GM21576 (cell line): ENCODE data around the gene APBB1.

Source experiments
- ATAC-seq: cut with Tn5 transposase; IDR thresholded peaks from one replicate; pipeline ENCODE4 v1.9.1; 2021; ENCODE audit warnings: mild to moderate bottlenecking, moderate library complexity; ENCODE audit not compliant: unreplicated experiment

The APBB1 gene

DNA sequence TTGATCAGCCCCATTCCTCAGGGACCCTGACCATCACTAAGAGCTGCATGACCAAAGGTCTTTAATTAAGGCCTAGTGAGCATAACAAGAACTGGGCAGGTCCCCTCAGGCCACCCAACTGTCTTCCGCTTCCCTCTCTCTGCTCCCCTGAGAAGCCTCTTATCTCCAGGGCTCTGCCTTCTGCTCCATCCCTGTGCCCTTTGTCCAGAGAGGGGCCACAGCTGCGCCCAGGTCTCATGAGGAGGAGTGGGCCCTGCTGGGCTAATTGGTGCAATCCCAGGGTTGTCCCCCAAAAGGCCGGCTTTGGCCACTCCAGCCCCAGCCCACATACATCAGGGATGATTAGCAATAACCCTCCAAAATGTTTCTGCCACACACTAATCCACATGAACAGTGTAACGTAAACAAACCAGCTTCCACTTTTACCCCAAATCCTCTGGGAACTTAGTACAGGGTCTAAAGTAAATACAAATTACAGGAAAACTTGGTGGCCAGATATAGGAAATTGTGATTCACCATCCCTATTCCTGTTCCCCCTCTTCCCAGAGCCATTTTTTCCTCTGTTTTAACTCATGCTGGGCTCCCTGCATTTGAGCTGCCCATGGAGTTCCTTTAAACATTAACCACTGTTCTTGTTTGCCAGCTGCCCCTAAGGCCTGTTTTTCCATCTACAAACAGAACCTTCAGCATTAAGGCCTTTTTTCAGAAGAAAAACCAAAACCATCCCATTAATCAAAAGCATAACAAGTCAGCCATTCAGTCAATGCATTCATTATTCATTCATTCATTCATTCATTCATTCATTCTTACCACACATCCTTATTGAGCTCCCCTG lies 64.0 kb downstream of the APBB1 start:
- no peak for ATAC-seq

DNA sequence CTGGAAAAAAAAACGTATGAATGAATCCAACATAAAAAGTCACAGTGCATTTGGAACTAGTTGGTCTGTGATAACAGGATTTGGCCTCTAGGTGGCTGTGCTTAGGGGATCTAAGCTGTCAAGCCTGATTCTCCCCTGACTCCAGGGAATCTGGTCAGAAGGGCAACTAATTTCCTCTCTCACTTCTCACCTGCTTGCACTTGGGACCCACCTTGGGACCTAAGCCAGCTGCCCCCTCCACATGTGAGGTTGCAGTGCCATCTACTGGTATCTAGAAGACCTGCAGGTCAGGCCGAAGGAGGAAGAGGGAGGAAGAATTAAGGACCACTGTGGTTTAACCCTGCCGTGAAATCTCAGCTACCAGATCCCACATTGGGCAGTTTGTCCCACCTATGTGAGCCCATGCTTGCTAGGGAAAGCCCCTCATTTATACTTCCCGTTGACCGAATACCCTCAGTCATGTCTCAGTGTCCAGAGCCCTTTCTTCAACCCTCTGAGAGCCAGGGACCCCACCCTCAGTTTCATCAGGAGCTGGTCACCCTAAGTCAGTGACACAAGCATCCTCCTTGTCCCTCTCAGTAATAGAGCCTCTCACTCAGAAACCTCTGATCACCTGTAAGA lies 65.4 kb downstream of the APBB1 start:
- peak; percentile 83 for ATAC-seq

DNA sequence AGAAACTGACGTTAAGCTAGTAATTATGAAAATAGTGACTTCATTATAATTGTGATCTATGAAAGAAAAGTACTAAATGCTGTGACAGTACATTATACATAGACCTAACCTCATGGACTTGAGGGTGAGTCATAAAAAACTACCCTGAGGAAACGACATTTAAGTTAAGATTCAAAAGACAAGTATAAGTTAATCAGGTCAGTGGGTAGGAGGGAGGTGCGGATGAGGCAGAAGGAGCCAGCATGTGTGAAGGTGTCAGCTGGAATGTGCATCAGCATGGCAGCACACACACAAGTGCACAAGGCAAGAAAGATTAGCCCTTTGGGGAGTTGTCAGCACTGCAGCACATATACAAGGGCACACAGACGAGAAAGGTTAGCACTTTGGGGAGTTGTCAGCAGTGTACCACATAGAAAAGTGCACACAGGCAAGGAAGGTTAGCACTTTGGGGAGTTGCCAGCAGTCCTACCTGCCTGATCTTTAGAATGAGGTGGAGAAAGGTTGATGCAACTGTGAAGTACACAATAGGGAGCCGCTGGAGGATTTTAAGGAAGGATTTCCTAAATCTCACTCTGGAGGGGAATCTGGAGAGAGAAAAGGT lies 67.0 kb downstream of the APBB1 start:
- no peak for ATAC-seq

DNA sequence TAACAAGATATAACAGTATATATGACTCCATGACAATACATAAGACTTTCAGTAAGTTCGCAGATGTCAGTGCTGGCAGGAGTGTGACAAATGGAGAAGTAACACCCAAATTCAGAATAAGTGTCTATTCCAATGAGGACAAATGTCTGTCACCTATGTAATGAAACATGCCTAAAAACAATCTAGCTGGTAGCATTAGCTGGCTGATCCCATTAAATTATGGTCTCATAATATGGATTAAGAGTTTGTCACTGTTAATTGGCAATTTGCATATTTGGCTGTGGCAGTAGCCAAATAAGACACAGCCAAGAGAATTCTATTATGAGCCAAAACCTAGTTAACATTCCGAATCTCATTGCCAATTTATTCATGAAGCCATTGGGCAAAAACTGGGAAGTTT lies 68.4 kb downstream of the APBB1 start:
- no peak for ATAC-seq

DNA sequence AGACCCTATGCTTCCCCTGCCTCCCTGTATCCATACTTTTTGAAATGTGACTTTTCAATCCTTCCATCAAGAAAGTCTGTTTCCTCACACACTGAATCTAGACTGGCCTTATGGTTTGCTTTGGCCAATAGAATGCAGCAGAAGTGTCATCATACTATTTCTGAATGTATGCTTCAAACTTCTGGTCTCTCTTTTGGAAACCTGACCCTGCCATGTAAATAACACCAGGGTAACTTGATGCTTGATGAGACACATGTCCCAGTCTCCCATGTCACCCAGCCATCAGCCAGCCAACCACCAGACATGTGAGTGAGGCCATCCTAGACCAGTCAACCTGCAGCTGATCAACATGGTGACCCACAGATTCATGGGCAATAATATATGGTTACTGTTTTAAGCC lies 68.9 kb downstream of the APBB1 start:
- ATAC-seq, result no peak

DNA sequence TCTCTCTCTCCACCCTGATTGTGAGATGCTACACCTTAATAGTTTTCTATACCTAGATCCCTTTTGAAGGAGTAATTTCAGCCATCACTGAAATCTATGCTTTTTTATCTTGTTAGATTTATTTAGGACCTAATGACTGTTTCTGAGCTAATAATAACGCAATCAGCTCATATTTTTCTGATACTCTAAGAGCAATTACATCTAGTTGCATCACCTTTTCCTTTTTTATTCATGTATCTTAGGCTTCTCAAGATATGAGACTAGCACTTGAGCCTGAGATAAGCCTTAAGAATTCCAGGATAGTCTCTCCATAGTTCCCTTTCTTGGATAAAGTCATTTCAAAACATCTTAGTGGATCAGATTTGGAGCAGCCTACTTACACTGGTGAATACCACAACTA lies 73.5 kb downstream of the APBB1 start:
- ATAC-seq, result no peak
